Mesenchymal stem cell (in vitro differentiated cells and primary cell): ENCODE measurements around the gene GCNA.

Experiments used
- DNase-seq: peaks from one replicate; pipeline ENCODE4 v3.0.0-alpha.2; 2013
- H2AFZ ChIP-seq: one replicate; pipeline ENCODE4 v1.6.1; 2013; ENCODE audit warnings: low read depth, mild to moderate bottlenecking, control low read depth, inconsistent platforms, low read length, moderate library complexity
- H2AK5ac ChIP-seq: 2 replicates; pipeline ENCODE4 v1.6.1; 2013; ENCODE audit warnings: low read length, moderate library complexity, mild to moderate bottlenecking, inconsistent platforms; ENCODE audit not compliant: severe bottlenecking
- H2BK120ac ChIP-seq: one replicate; pipeline ENCODE4 v1.6.1; 2013; ENCODE audit warnings: low read depth, mild to moderate bottlenecking, inconsistent platforms, low read length, moderate library complexity
- H2BK12ac ChIP-seq, 2 experiments: one replicate each; pipeline ENCODE4 v1.6.1; 2013; ENCODE audit warnings: inconsistent platforms in 2 of 2, low read length in 2 of 2, mild to moderate bottlenecking in 2 of 2, moderate library complexity in 2 of 2, control low read depth in 1 of 2
- H2BK15ac ChIP-seq: one replicate; pipeline ENCODE4 v1.6.1; 2013; ENCODE audit warnings: mild to moderate bottlenecking, low read depth, inconsistent platforms; ENCODE audit not compliant: poor library complexity, severe bottlenecking
- H2BK5ac ChIP-seq: 2 replicates; pipeline ENCODE4 v1.6.1; 2013; ENCODE audit warnings: low read depth, mild to moderate bottlenecking, low read length, control low read depth, inconsistent platforms; ENCODE audit not compliant: poor library complexity, severe bottlenecking
- H3K14ac ChIP-seq, 2 experiments: one replicate each; pipeline ENCODE4 v1.6.1; 2013; ENCODE audit warnings: inconsistent platforms in 2 of 2, low read length in 2 of 2, control low read depth in 1 of 2, mild to moderate bottlenecking in 1 of 2, moderate library complexity in 1 of 2
- H3K18ac ChIP-seq, 2 experiments: one replicate each; pipeline ENCODE4 v1.6.1; 2013; ENCODE audit warnings: inconsistent platforms in 2 of 2, low read length in 2 of 2, control low read depth in 1 of 2, low read depth in 1 of 2, mild to moderate bottlenecking in 1 of 2
- H3K23ac ChIP-seq, 2 experiments: one replicate each; pipeline ENCODE4 v1.6.1; 2013; ENCODE audit warnings: inconsistent platforms in 2 of 2, low read length in 2 of 2, mild to moderate bottlenecking in 2 of 2, moderate library complexity in 2 of 2, control low read depth in 1 of 2
- H3K27ac ChIP-seq: 2 replicates; pipeline ENCODE4 v1.5.1; 2013; ENCODE audit warnings: mild to moderate bottlenecking, moderate library complexity, low read length, control low read depth, inconsistent platforms; ENCODE audit not compliant: poor library complexity, severe bottlenecking
- H3K27me3 ChIP-seq, 2 experiments: 2 replicates each; pipeline versions ENCODE4 v1.6.1 to v1.7.0; 2013; ENCODE audit warnings: low read length in 2 of 2, mild to moderate bottlenecking in 2 of 2, moderate library complexity in 2 of 2, control low read depth in 1 of 2, inconsistent platforms in 1 of 2; ENCODE audit not compliant: control insufficient read depth in 1 of 2, insufficient read depth in 1 of 2
- H3K36me3 ChIP-seq, 2 experiments: 2 replicates each; pipeline versions ENCODE4 v1.6.1 to v1.7.0; 2013; ENCODE audit warnings: low read length in 2 of 2, control low read depth in 1 of 2, inconsistent platforms in 1 of 2, low read depth in 1 of 2, mild to moderate bottlenecking in 1 of 2; ENCODE audit not compliant: insufficient read depth in 2 of 2, control insufficient read depth in 1 of 2
- H3K4ac ChIP-seq, 2 experiments: one replicate each; pipeline ENCODE4 v1.6.1; 2013; ENCODE audit warnings: inconsistent platforms in 2 of 2, low read length in 2 of 2, mild to moderate bottlenecking in 2 of 2, moderate library complexity in 2 of 2, control low read depth in 1 of 2, low read depth in 1 of 2
- H3K4me1 ChIP-seq: 2 replicates; pipeline ENCODE4 v1.6.1; 2013; ENCODE audit warnings: low read depth, low read length, control low read depth; ENCODE audit not compliant: control insufficient read depth, insufficient read depth
- H3K4me2 ChIP-seq: 2 replicates; pipeline ENCODE4 v1.6.1; 2013; ENCODE audit warnings: low read length, mild to moderate bottlenecking, inconsistent platforms; ENCODE audit not compliant: poor library complexity, severe bottlenecking
- H3K4me3 ChIP-seq, 2 experiments: 2 replicates each; pipeline versions ENCODE4 v1.5.1 to v1.7.0; 2013; ENCODE audit warnings: low read length in 2 of 2, mild to moderate bottlenecking in 2 of 2, control low read depth in 1 of 2, low read depth in 1 of 2; ENCODE audit not compliant: insufficient read depth in 1 of 2
- H3K79me1 ChIP-seq: replicated peaks from 2 replicates; pipeline ENCODE4 v1.6.1; 2013; ENCODE audit warnings: mild to moderate bottlenecking, control low read depth, low read length, inconsistent platforms; ENCODE audit not compliant: poor library complexity, severe bottlenecking
- H3K9ac ChIP-seq: 2 replicates; pipeline ENCODE4 v1.7.0; 2013; ENCODE audit warnings: mild to moderate bottlenecking, low read length, moderate library complexity
- H3K9me3 ChIP-seq: 2 replicates; pipeline ENCODE4 v1.7.0; 2013; ENCODE audit warnings: mild to moderate bottlenecking, low read length; ENCODE audit not compliant: control insufficient read depth
- H4K8ac ChIP-seq: one replicate; pipeline ENCODE4 v1.6.1; 2013; ENCODE audit warnings: inconsistent platforms, mild to moderate bottlenecking, low read length, moderate library complexity
- H4K91ac ChIP-seq: one replicate; pipeline ENCODE4 v1.6.1; 2013; ENCODE audit warnings: mild to moderate bottlenecking, low read length, inconsistent platforms
- WGBS: methylation state at CpG from one replicate; pipeline ENCODE4 v1.1.7; 2013; ENCODE audit warnings: mixed read lengths; 5-methylcytosine and 5-hydroxymethylcytosine counted together

The GCNA gene

DNA sequence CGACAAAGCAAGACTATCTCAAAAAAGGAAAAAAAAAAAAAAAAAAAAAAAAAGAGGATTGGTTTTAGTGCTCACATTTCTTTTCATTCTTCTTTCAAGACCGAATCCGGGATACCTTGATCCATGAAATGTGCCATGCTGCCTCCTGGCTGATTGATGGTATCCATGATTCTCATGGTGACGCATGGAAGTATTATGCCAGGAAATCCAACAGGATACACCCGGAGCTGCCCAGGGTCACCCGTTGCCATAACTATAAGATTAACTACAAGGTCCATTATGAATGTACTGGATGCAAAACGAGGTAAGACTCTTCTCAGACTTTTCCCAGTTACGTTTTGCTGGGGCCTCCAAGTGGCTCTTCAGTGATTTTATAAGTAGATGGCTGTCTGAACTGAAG is 34.0 kb downstream of the GCNA start:
- H3K23ac ChIP-seq, result no peak overlapping the region
- peaks cover 10% of the 10 kb centered on the region for H3K79me1 ChIP-seq

DNA sequence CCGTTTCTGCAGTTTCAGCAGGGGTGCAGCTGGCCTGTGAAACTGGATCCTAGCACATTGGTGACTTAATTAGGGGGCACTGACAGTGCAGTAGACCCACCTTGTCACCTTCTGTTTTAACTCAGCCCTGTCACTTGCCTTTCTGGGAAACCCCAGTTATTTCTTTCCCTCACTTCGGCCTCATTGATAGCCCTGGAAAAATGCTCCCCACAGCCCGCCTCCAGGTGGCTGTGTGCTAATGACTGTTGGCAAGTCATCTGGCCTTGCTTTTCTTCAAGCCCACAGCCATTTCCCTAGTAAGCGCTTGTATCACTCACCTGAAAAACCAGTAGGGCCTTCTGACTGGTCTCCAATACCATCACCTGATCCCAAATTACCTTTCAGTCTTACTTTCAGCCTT is 36.8 kb downstream of the GCNA start:
- no peak overlapping the region for H3K4me2 ChIP-seq
- H3K4me3 ChIP-seq, result no peak overlapping the region
- H3K4ac ChIP-seq, result no peak overlapping the region
- H4K8ac ChIP-seq, result no peak overlapping the region
- H2BK5ac ChIP-seq, result no peak overlapping the region
- H2BK15ac ChIP-seq, result no peak overlapping the region
- H3K9ac ChIP-seq, result no peak overlapping the region
- H4K91ac ChIP-seq, result no peak overlapping the region
- H2AFZ ChIP-seq, result no peak overlapping the region
- peaks cover 48 to 71% of the 10 kb centered on the region in 2 experiments for H3K36me3 ChIP-seq
- H3K14ac ChIP-seq, result no peak overlapping the region
- H3K79me1 ChIP-seq, result peaks cover 7% of the 10 kb centered on the region
- H3K27ac ChIP-seq, result no peak overlapping the region
- H3K23ac ChIP-seq, result no peak overlapping the region
- H2BK12ac ChIP-seq, result no peak overlapping the region
- H3K18ac ChIP-seq, result no peak overlapping the region
- H3K9me3 ChIP-seq, result no peaks in the 10 kb centered on the region
- H3K4me1 ChIP-seq, result peaks cover 2% of the 10 kb centered on the region
- no peak overlapping the region for H2AK5ac ChIP-seq
- no peak for DNase-seq
- no peak overlapping the region for H2BK120ac ChIP-seq
- 95% methylated on average over 4 of the region's 4 CpGs for WGBS
- H3K27me3 ChIP-seq, result peaks cover 0 to 12% of the 10 kb centered on the region in 2 experiments

More for the DNA sequence above, 34.0 kb downstream of the GCNA start:
- no peak overlapping the region for H3K4me3 ChIP-seq
- H3K4me1 ChIP-seq, result no peaks in the 10 kb centered on the region
- DNase-seq, result no peak
- no peak overlapping the region for H3K9ac ChIP-seq
- H2BK12ac ChIP-seq, result no peak overlapping the region
- H2BK120ac ChIP-seq, result no peak overlapping the region
- H3K4ac ChIP-seq, result no peak overlapping the region
- H3K4me2 ChIP-seq, result no peak overlapping the region
- no peak overlapping the region for H2BK5ac ChIP-seq
- peaks cover 54 to 73% of the 10 kb centered on the region in 2 experiments for H3K36me3 ChIP-seq
- no peak overlapping the region for H3K27ac ChIP-seq
- H3K18ac ChIP-seq, result no peak overlapping the region
- H4K91ac ChIP-seq, result no peak overlapping the region
- no peak overlapping the region for H2BK15ac ChIP-seq
- peaks cover 0 to 12% of the 10 kb centered on the region in 2 experiments for H3K27me3 ChIP-seq
- H3K9me3 ChIP-seq, result peaks cover 20% of the 10 kb centered on the region
- 97% methylated on average over 4 of the region's 8 CpGs for WGBS
- no peak overlapping the region for H4K8ac ChIP-seq
- H2AK5ac ChIP-seq, result no peak overlapping the region
- no peak overlapping the region for H3K14ac ChIP-seq
- no peak overlapping the region for H2AFZ ChIP-seq

- Histone ChIP-seq H2AFZ (no peak overlapping the region), H3K4me1 (peaks cover 2% of the 10 kb centered on the region), H4K8ac (no peak overlapping the region), H3K27ac (no peak overlapping the region), H3K18ac (no peak overlapping the region), H3K23ac (no peak overlapping the region), H3K4me3 (no peak overlapping the region), H2BK12ac (no peak overlapping the region), H2BK120ac (no peak overlapping the region), H3K9me3 (no peaks in the 10 kb centered on the region), H3K27me3 (peaks cover 0 to 12% of the 10 kb centered on the region in 2 experiments), H3K9ac (no peak overlapping the region), H3K4me2 (no peak overlapping the region), H4K91ac (no peak overlapping the region), H3K4ac (no peak overlapping the region), H2BK15ac (no peak overlapping the region), H3K79me1 (peaks cover 6% of the 10 kb centered on the region), H2AK5ac (no peak overlapping the region), H3K14ac (no peak overlapping the region), H2BK5ac (no peak overlapping the region), H3K36me3 (peaks cover 41 to 68% of the 10 kb centered on the region in 2 experiments)
- 99% methylated on average over 10 of the region's 10 CpGs for WGBS
- no peak for DNase-seq
Observed at GRCh38 chrX:71615954-71616353, 37.7 kb downstream of the GCNA start.

DNA sequence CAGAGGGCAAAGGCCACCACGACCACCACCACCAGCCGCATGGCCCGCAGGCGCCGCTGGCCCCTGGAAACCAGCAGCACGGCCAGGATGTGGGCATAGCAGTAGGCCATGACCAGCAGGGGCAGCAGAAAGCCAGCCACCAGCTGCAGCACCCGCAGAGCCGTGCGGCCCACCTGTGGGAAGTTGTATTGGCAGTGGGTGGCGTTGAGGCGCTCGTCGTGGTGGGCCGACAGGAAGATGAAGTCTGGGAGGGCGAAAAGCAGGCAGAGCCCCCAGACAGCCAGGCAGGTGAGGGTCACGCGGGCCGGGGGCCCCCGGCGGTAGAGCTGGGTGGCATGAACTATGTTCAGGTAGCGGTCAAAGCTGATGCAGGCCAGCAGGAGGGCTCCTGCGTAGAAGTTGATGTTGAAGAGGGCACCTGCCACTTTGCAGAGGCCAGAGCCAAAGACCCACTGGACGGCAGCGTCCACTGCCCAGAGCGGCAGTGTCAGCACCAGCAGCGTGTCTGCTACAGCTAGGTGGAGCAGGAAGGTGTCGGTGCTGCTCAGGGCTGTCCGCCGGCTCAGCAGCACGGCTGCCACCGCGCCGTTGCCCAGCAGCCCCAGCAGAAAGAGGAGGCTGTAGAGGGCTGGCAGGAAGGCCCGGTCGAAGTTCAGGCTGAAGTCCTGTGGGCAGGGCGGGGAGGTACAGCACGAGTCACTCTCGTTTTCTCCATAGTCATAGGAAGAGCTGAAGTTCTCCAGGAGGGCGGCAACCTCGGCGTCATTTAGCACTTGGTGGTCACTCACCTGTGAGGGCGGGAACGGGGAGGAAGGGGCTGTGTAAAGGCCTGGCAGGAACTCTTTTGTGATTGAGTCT is 38.7 kb downstream of the GCNA start:
- no peak overlapping the region for H2AFZ ChIP-seq
- peaks cover 2% of the 10 kb centered on the region for H3K4me1 ChIP-seq
- WGBS, result 95% methylated on average over 37 of the region's 43 CpGs
- no peak overlapping the region for H2BK15ac ChIP-seq
- peaks cover 32 to 59% of the 10 kb centered on the region in 2 experiments for H3K36me3 ChIP-seq
- no peak overlapping the region for H2BK5ac ChIP-seq
- H3K27ac ChIP-seq, result no peak overlapping the region
- H3K4me3 ChIP-seq, result no peak overlapping the region
- no peak overlapping the region for H2BK12ac ChIP-seq
- no peak overlapping the region for H2BK120ac ChIP-seq
- H3K14ac ChIP-seq, result no peak overlapping the region
- no peak overlapping the region for H3K23ac ChIP-seq
- DNase-seq, result no peak
- H3K27me3 ChIP-seq, result peaks cover 0 to 12% of the 10 kb centered on the region in 2 experiments
- no peak overlapping the region for H3K9ac ChIP-seq
- H2AK5ac ChIP-seq, result no peak overlapping the region
- H3K79me1 ChIP-seq, result peaks cover 6% of the 10 kb centered on the region
- H3K4ac ChIP-seq, result no peak overlapping the region
- H3K4me2 ChIP-seq, result no peak overlapping the region
- no peak overlapping the region for H4K91ac ChIP-seq
- H3K9me3 ChIP-seq, result no peaks in the 10 kb centered on the region
- no peak overlapping the region for H4K8ac ChIP-seq
- H3K18ac ChIP-seq, result no peak overlapping the region
